Neural cell (in vitro differentiated cells): ENCODE results near the gene KIF22. TPM values are rescaled to one million over a fixed set of nuclear protein-coding genes. Genes with fewer than 3 reads are reported as not detected.

Experiments
- H2AFZ ChIP-seq: fragments of 200-600, 300-800 bp; sonication (generic), shearing (Covaris generic); 2 replicates; pipeline ENCODE4 v1.6.0; 2014; ENCODE audit warnings: low read depth, mild to moderate bottlenecking, antibody characterized with exemption, low read length, moderate library complexity
- H3F3A ChIP-seq: fragments of 200-600 bp; shearing (Covaris generic); 2 replicates; pipeline ENCODE4 v1.6.1; 2016; ENCODE audit warnings: mild to moderate bottlenecking, moderate library complexity, mixed read lengths, antibody characterized with exemption, low read length; ENCODE audit not compliant: insufficient read depth, poor library complexity, severe bottlenecking
- H3K27ac ChIP-seq: fragments of 200-600, 300-800 bp; sonication (generic), shearing (Covaris generic); 2 replicates; pipeline ENCODE4 v1.5.1; 2014; ENCODE audit warnings: mild to moderate bottlenecking, low read length, moderate library complexity
- H3K27me3 ChIP-seq: fragments of 300-800, 200-600 bp; sonication (generic), shearing (Covaris generic); 2 replicates; pipeline ENCODE4 v1.6.0; 2014; ENCODE audit warnings: mild to moderate bottlenecking, low read depth, low read length, moderate library complexity; ENCODE audit not compliant: insufficient read depth
- H3K36me3 ChIP-seq: fragments of 300-800, 200-600 bp; sonication (generic), shearing (Covaris generic); 2 replicates; pipeline ENCODE4 v1.5.1; 2014; ENCODE audit warnings: mild to moderate bottlenecking, antibody characterized with exemption, low read length, moderate library complexity; ENCODE audit not compliant: insufficient read depth
- H3K4me2 ChIP-seq: fragments of 300-800, 200-600 bp; sonication (generic), shearing (Covaris generic); 2 replicates; pipeline ENCODE4 v1.6.0; 2014; ENCODE audit warnings: mild to moderate bottlenecking, low read length
- H3K4me3 ChIP-seq: fragments of 300-800, 200-600 bp; sonication (generic), shearing (Covaris generic); 2 replicates; pipeline ENCODE4 v1.5.1; 2014; ENCODE audit warnings: mild to moderate bottlenecking, low read length, moderate library complexity
- H3K79me2 ChIP-seq: fragments of 200-600 bp; shearing (Covaris generic); replicated peaks from 2 replicates; pipeline ENCODE4 v1.6.0; 2014; ENCODE audit warnings: mild to moderate bottlenecking, low read length, moderate library complexity; ENCODE audit not compliant: insufficient read depth
- H3K9ac ChIP-seq: fragments of 300-800, 200-600 bp; sonication (generic), shearing (Covaris generic); 2 replicates; pipeline ENCODE4 v1.6.1; 2016; ENCODE audit warnings: mild to moderate bottlenecking, low read length, mixed read lengths
- H3K9me2 ChIP-seq: fragments of 200-600 bp; shearing (Covaris generic); 2 replicates; pipeline ENCODE4 v1.6.1; 2016; ENCODE audit warnings: mild to moderate bottlenecking, low read length, mixed read lengths; ENCODE audit not compliant: insufficient read depth
- H3K9me3 ChIP-seq: fragments of 200-600, 300-800 bp; sonication (generic), shearing (Covaris generic); 2 replicates; pipeline ENCODE4 v1.6.1; 2016; ENCODE audit warnings: mild to moderate bottlenecking, mixed run types, low read length, moderate library complexity, mixed read lengths
- H4K20me1 ChIP-seq: fragments of 200-600 bp; shearing (Covaris generic); 2 replicates; pipeline ENCODE4 v1.6.1; 2016; ENCODE audit warnings: mild to moderate bottlenecking, mixed run types; ENCODE audit not compliant: insufficient read depth
- CTCF ChIP-seq: fragments of 450-650 bp; IDR thresholded peaks from 2 replicates; pipeline ENCODE4 v1.5.1; 2014; ENCODE audit warnings: antibody characterized with exemption, mild to moderate bottlenecking, moderate library complexity; ENCODE audit not compliant: poor library complexity, severe bottlenecking
- EP300 ChIP-seq: fragments of 450-650 bp; conservative IDR thresholded peaks from 2 replicates; pipeline ENCODE4 v1.6.1; 2014; ENCODE audit warnings: antibody characterized with exemption, mild to moderate bottlenecking, moderate library complexity; ENCODE audit not compliant: poor library complexity, severe bottlenecking
- EZH2 ChIP-seq: fragments of 200-600, 300-800 bp; shearing (Covaris generic), sonication (generic); IDR thresholded peaks from 2 replicates; pipeline ENCODE4 v1.6.1; 2014; ENCODE audit warnings: antibody characterized with exemption, low read length, borderline replicate concordance, mild to moderate bottlenecking; ENCODE audit not compliant: insufficient read depth, poor library complexity, severe bottlenecking
- MXI1 ChIP-seq: fragments of 450-650 bp; conservative IDR thresholded peaks from 2 replicates; pipeline ENCODE4 v1.6.1; 2014; ENCODE audit warnings: antibody characterized with exemption, mild to moderate bottlenecking; ENCODE audit not compliant: poor library complexity, severe bottlenecking
- POLR2AphosphoS5 ChIP-seq: IDR thresholded peaks from 2 replicates; pipeline ENCODE4 v1.6.1; 2012
- RAD21 ChIP-seq: fragments of 450-650 bp; conservative IDR thresholded peaks from 2 replicates; pipeline ENCODE4 v1.6.1; 2014; ENCODE audit warnings: antibody characterized with exemption, mild to moderate bottlenecking, moderate library complexity
- REST ChIP-seq: IDR thresholded peaks from 2 replicates; pipeline ENCODE4 v1.6.1; 2012; ENCODE audit warnings: borderline replicate concordance
- SMC3 ChIP-seq: fragments of 450-650 bp; conservative IDR thresholded peaks from 2 replicates; pipeline ENCODE4 v1.6.1; 2014; ENCODE audit warnings: antibody characterized with exemption, mild to moderate bottlenecking, moderate library complexity; ENCODE audit not compliant: poor library complexity
- TAF1 ChIP-seq: IDR thresholded peaks from 2 replicates; pipeline ENCODE4 v1.6.1; 2012; ENCODE audit warnings: low read depth
- polyA plus RNA-seq: library from polyadenylated mRNA; depleted of rRNA; stranded (reverse); fragments of >200 nt; gene quantifications from 2 replicates; pipeline ENCODE4 v1.2.3, GENCODE V29; 2014

Gene KIF22
- polyA plus RNA-seq, 1 donor from 2014 or later: 81.1 TPM

GRCh38 chr16:29815793-29816693, 25.5 kb downstream of the KIF22 start, which contains the start of gene PAGR1:
PAGR1 (plus strand) TSS chr16:29816152; CDS start chr16:29816526, 374 bp downstream.
- no peaks in the 10 kb centered on the region for H3K9me3 ChIP-seq
- no peaks in the 10 kb centered on the region for H3K36me3 ChIP-seq
- H3K9me2 ChIP-seq: no peaks in the 10 kb centered on the region
- peak within 1 kb of the TSS; percentile 100 for H3K4me3 ChIP-seq
- peak within 1 kb of the TSS; percentile 95 for H3K4me2 ChIP-seq
- H3K9ac ChIP-seq: peak within 1 kb of the TSS; percentile 99
- peak; percentile 91 for TF ChIP-seq MXI1
- peak; percentile 79 for TF ChIP-seq SMC3
- TF ChIP-seq POLR2AphosphoS5: peak; percentile 85
- TF ChIP-seq TAF1: no peak
- peak; percentile 79 for TF ChIP-seq RAD21
- no peak for TF ChIP-seq REST
- TF ChIP-seq EP300: peak; percentile 59
- TF ChIP-seq CTCF: peak; percentile 99
- TF ChIP-seq EZH2: no peak
- H2AFZ ChIP-seq: peak within 1 kb of the TSS; percentile 48
- peaks cover 35% of the 10 kb centered on the region for H3K79me2 ChIP-seq
- H3K27ac ChIP-seq: peak within 1 kb of the TSS; percentile 98
- H4K20me1 ChIP-seq: no peaks in the 10 kb centered on the region
- no peaks in the 10 kb centered on the region for H3K27me3 ChIP-seq
- H3F3A ChIP-seq: no peaks in the 10 kb centered on the region

- Histone ChIP-seq H4K20me1 (no peaks in the 10 kb centered on the region), H3K4me2 (peak overlapping the region; percentile 68), H3K27me3 (no peaks in the 10 kb centered on the region), H3K79me2 (peaks cover 35% of the 10 kb centered on the region), H3K9me3 (no peaks in the 10 kb centered on the region), H3K27ac (peak overlapping the region; percentile 98), H3F3A (no peaks in the 10 kb centered on the region), H3K4me3 (peak overlapping the region; percentile 100), H3K9ac (peak overlapping the region; percentile 80), H3K9me2 (no peaks in the 10 kb centered on the region), H3K36me3 (no peaks in the 10 kb centered on the region), H2AFZ (no peak overlapping the region)
- TF ChIP-seq CTCF (peak; percentile 38), SMC3 (no peak), MXI1 (no peak), TAF1 (peak; percentile 14), REST (no peak)
Observed at GRCh38 chr16:29816694-29817441, 26.3 kb downstream of the KIF22 start.
